Upper lobe of right lung (tissue), 1 donor: ENCODE data around the gene DGKI. TPM values are rescaled to one million over a fixed set of nuclear protein-coding genes. Genes with fewer than 3 reads are reported as not detected.

Experiments used
- ATAC-seq: fragments of 200-7000 bp; cut with Tn5 transposase; one replicate; pipeline ENCODE4 v1.9.1; 2020; ENCODE audit warnings: mild to moderate bottlenecking, moderate library complexity
- DNase-seq: peaks from one replicate; pipeline ENCODE4 v3.0.0-alpha.2; 2020
- H3K27ac ChIP-seq: fragments of 200-600 bp; one replicate; pipeline ENCODE4 v1.8.0; 2022
- H3K27me3 ChIP-seq: fragments of 200-600 bp; one replicate; pipeline ENCODE4 v1.8.0; 2022; ENCODE audit warnings: mild to moderate bottlenecking
- H3K36me3 ChIP-seq: fragments of 200-600 bp; one replicate; pipeline ENCODE4 v1.8.0; 2022
- H3K4me1 ChIP-seq: fragments of 200-600 bp; one replicate; pipeline ENCODE4 v1.8.0; 2022
- H3K4me3 ChIP-seq: fragments of 200-600 bp; one replicate; pipeline ENCODE4 v1.8.0; 2022; ENCODE audit warnings: mild to moderate bottlenecking
- H3K9me3 ChIP-seq: fragments of 200-600 bp; one replicate; pipeline ENCODE4 v1.8.0; 2022
- intact Hi-C: fragments of 100-400 bp; cut with DNase I; formaldehyde crosslinking; loops from one replicate; pipeline ENCODE4 v1.11.0; 2022
- total RNA-seq: library from RNA; stranded (reverse); fragmentation: NEBNext Ultra II Directional; extraction: Animal tissue kit (Norgen Biotek cat#: 25700); gene quantifications from one replicate; pipeline ENCODE4 v1.2.1, GENCODE V29; 2021
- TF ChIP-seq, protein P1 (sequence below): fragments of 200-600 bp; IDR thresholded peaks from one replicate; pipeline ENCODE4 v1.8.0; 2022; ENCODE audit warnings: antibody characterized with exemption
- donor health status: DM: no; HTN: yes; CAD: no; lungs with severe emphysema.

The DGKI gene
- total RNA-seq, 1 donor from 2014 or later: 0.67 TPM

- ATAC-seq (no peak), DNase-seq (no peak)
- TF ChIP-seq, protein P1, sequence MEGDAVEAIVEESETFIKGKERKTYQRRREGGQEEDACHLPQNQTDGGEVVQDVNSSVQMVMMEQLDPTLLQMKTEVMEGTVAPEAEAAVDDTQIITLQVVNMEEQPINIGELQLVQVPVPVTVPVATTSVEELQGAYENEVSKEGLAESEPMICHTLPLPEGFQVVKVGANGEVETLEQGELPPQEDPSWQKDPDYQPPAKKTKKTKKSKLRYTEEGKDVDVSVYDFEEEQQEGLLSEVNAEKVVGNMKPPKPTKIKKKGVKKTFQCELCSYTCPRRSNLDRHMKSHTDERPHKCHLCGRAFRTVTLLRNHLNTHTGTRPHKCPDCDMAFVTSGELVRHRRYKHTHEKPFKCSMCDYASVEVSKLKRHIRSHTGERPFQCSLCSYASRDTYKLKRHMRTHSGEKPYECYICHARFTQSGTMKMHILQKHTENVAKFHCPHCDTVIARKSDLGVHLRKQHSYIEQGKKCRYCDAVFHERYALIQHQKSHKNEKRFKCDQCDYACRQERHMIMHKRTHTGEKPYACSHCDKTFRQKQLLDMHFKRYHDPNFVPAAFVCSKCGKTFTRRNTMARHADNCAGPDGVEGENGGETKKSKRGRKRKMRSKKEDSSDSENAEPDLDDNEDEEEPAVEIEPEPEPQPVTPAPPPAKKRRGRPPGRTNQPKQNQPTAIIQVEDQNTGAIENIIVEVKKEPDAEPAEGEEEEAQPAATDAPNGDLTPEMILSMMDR: no peak
- H3K4me3 ChIP-seq: no peak overlapping the region
- intact Hi-C loops: no loop called here
- no peaks in the 10 kb centered on the region for H3K4me1 ChIP-seq
- no peaks in the 10 kb centered on the region for H3K9me3 ChIP-seq
- no peak overlapping the region for H3K27ac ChIP-seq
- H3K36me3 ChIP-seq: no peaks in the 10 kb centered on the region
- H3K27me3 ChIP-seq: no peaks in the 10 kb centered on the region
Observed at GRCh38 chr7:137476937-137477336, 369.8 kb downstream of the DGKI start.

- TF ChIP-seq, protein P1: no peak
- DNase-seq (no peak), ATAC-seq (no peak)
- no peak overlapping the region for H3K4me3 ChIP-seq
- H3K36me3 ChIP-seq: no peaks in the 10 kb centered on the region
- H3K9me3 ChIP-seq: no peaks in the 10 kb centered on the region
- H3K27ac ChIP-seq: no peak overlapping the region
- H3K4me1 ChIP-seq: no peaks in the 10 kb centered on the region
- no peaks in the 10 kb centered on the region for H3K27me3 ChIP-seq
- intact Hi-C loops: no loop called here
Observed at GRCh38 chr7:137475966-137476365, 370.8 kb downstream of the DGKI start.

GRCh38 chr7:137474540-137475026, 372.2 kb downstream of the DGKI start:
- no peak for ATAC-seq
- no peak for DNase-seq
- Histone ChIP-seq H3K9me3 (no peaks in the 10 kb centered on the region), H3K4me3 (no peak overlapping the region), H3K36me3 (no peaks in the 10 kb centered on the region), H3K4me1 (no peaks in the 10 kb centered on the region), H3K27ac (no peak overlapping the region), H3K27me3 (no peaks in the 10 kb centered on the region)
- intact Hi-C loops: no loop called here
- TF ChIP-seq, protein P1: no peak

DNA sequence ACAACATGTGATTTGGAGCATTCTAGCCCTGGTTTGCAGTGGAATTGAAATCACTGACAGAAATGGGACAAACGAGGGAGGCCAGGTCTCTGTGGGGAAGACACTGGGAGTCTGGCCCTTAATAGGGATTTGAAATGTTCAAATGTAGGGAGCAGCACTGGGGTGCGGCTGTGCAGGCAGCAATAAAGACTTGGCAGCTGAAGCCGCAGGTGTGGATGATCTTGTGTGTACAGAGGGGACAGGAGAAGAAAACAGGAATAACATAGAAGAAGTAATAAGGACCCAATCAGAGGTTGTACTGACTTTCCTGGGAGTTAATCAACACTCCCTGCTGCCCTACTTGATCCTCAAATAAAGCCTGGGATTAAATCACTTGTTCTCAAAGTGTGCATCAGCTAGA, 375.6 kb downstream of the DGKI start:
- intact Hi-C loops: no loop called here
- H3K36me3 ChIP-seq: no peaks in the 10 kb centered on the region
- no peaks in the 10 kb centered on the region for H3K9me3 ChIP-seq

GRCh38 chr7:137469858-137470257, 376.9 kb downstream of the DGKI start:
- Histone ChIP-seq H3K4me3 (no peak overlapping the region), H3K27me3 (no peaks in the 10 kb centered on the region), H3K9me3 (no peaks in the 10 kb centered on the region), H3K4me1 (no peaks in the 10 kb centered on the region), H3K27ac (no peak overlapping the region), H3K36me3 (no peaks in the 10 kb centered on the region)
- TF ChIP-seq, protein P1: no peak
- no peak for ATAC-seq
- intact Hi-C loops: no loop called here
- DNase-seq: no peak

More for the DNA sequence above, 375.6 kb downstream of the DGKI start:
- DNase-seq (no peak), ATAC-seq (no peak)
- Histone ChIP-seq H3K4me1 (no peaks in the 10 kb centered on the region), H3K27ac (no peak overlapping the region), H3K27me3 (no peaks in the 10 kb centered on the region), H3K4me3 (no peak overlapping the region)
- TF ChIP-seq, protein P1: no peak
